Adrenal gland (tissue), 12 donors: ENCODE results near the gene SMG9. TPM values are rescaled to one million over a fixed set of nuclear protein-coding genes. Genes with fewer than 3 reads are reported as not detected.

Source experiments
- DNase-seq, 7 donors: peaks; one replicate each; pipeline ENCODE4 v3.0.0-alpha.2; 2019 to 2020
- H3K27ac ChIP-seq, 5 donors: fragments of 200-600 bp; sonication (generic) in 4 of 5; 1 replicate in 3 of 5; 2 replicates in 2 of 5; pipeline versions ENCODE4 v1.5.1 to v1.8.0; 2016 to 2020; ENCODE audit warnings: mild to moderate bottlenecking in 1 of 5
- H3K27me3 ChIP-seq: fragments of 200-600 bp; 2 replicates; pipeline ENCODE4 v1.8.0; 2021
- H3K36me3 ChIP-seq, 2 donors: fragments of 200-600 bp; replicated peaks in 1 of 2; 1 replicate in 1 of 2; 2 replicates in 1 of 2; pipeline versions ENCODE4 v1.5.1 to v1.8.0; 2018 to 2022
- H3K4me1 ChIP-seq, 2 donors: fragments of 200-600 bp; replicated peaks in 1 of 2; 1 replicate in 1 of 2; 2 replicates in 1 of 2; pipeline versions ENCODE4 v1.5.1 to v1.8.0; 2018 to 2021
- H3K4me3 ChIP-seq, 4 donors: fragments of 200-600 bp; sonication (generic) in 3 of 4; one replicate each; pipeline ENCODE4 v1.5.1; 2016 to 2018
- H3K9me3 ChIP-seq, 3 donors: fragments of 200-600 bp; sonication (generic) in 1 of 3; replicated peaks in 1 of 3; 1 replicate in 2 of 3; 2 replicates in 1 of 3; pipeline versions ENCODE4 v1.5.1 to v1.8.0; 2016 to 2021
- CTCF ChIP-seq, 6 experiments: fragments of 450-650 bp in 4 of 6; fragments of 200-600 bp in 2 of 6; sonication (generic) in 1 of 6; IDR thresholded peaks; 1 replicate in 5 of 6; 2 replicates in 1 of 6; pipeline versions ENCODE4 v1.5.1 to v1.8.0; 2016 to 2021; ENCODE audit warnings: antibody characterized with exemption in 6 of 6, mild to moderate bottlenecking in 2 of 6, moderate library complexity in 1 of 6
- POLR2A ChIP-seq, 2 donors: fragments of 450-650 bp; IDR thresholded peaks; one replicate each; pipeline ENCODE4 v1.6.1; 2017; ENCODE audit warnings: antibody characterized with exemption in 2 of 2, mild to moderate bottlenecking in 2 of 2, moderate library complexity in 1 of 2
- WGBS, 4 donors: extraction: QIAGEN DNeasy Blood & Tissue Kit in 2 of 4; methylation state at CpG; one replicate each; pipeline versions ENCODE4 v1.1.5 to v1.1.7; 2013 to 2017; 5-methylcytosine and 5-hydroxymethylcytosine counted together
- intact Hi-C, 2 donors: fragments of 100-400 bp; cut with DNase I; formaldehyde crosslinking; loops; one replicate each; pipeline versions ENCODE4 v1.14.1 to v1.15.0; 2022 to 2023
- polyA plus RNA-seq, 3 donors: library from polyadenylated mRNA; stranded (reverse); fragments of 200-250 nt in 2 of 3; fragments of 350-450 nt in 1 of 3; fragmentation: Illumina TruSeq in 1 of 3; extraction: RNeasy Lipid Tissue Mini Kit (QIAGEN cat#74804) in 1 of 3; gene quantifications; one replicate each; pipeline ENCODE4 v1.2.3, GENCODE V29; 2013 to 2014
- total RNA-seq, 9 donors: library from RNA; depleted of rRNA in 4 of 9; stranded (reverse); fragments of >200 nt in 4 of 9; fragments of 120-200 nt in 1 of 9; fragmentation: NEBNext Ultra II Directional in 1 of 9; extraction: Animal tissue kit (Norgen Biotek cat#: 25700) in 1 of 9; gene quantifications; one replicate each; pipeline versions ENCODE4 v1.1.0 to v1.2.4, GENCODE V29; 2013 to 2023
- donor health status: healthy with polysubstance abuse.
- donor health status: Bipolar disorder and iron deficiency.
- donor health status: DM: yes; HTN: yes; CAD: no.
- donor health status: DM: no; HTN: no; CAD: no.
- donor health status: DM: no; HTN: no; CAD: no.
- donor health status: DM: yes; HTN: yes; CAD: no.

SMG9 gene
- total and polyA plus RNA-seq, 12 donors = 19.4 to 63.2 (median 42.8) TPM

GRCh38 chr19:43704002-43704705, 50.6 kb downstream of the SMG9 start:
- TF ChIP-seq POLR2A (IDR thresholded peaks at IDR 0.05) (no peak), CTCF (IDR thresholded peaks at IDR 0.05) (no peak)
- Histone ChIP-seq H3K4me1 (peaks cover 6 to 7% of the 10 kb centered on the region in 2 donors), H3K4me3 (no peak overlapping the region), H3K27me3 (peaks cover 4% of the 10 kb centered on the region), H3K36me3 (no peaks in the 10 kb centered on the region), H3K27ac (no peak overlapping the region), H3K9me3 (peaks cover 0 to 6% (median 0%) of the 10 kb centered on the region in 3 donors)
- DNase-seq = no peak
- intact Hi-C loops = no loop called here
- WGBS, 4 donors = 67 to 78% (median 73%) methylated on average over 6 to 7 of the region's 7 CpGs

GRCh38 chr19:43700395-43701000, 54.3 kb downstream of the SMG9 start:
- H3K9me3 ChIP-seq = no peaks in the 10 kb centered on the region
- WGBS, 4 donors = 64 to 87% (median 71%) methylated on average over 3 to 13 of the region's 13 CpGs
- peak overlapping the region in 1 of 4 donors; percentile 23 for H3K4me3 ChIP-seq
- DNase-seq = peak; percentile 30 to 68 (median 47)
- intact Hi-C loops = no loop called here
- H3K4me1 ChIP-seq = peaks cover 6 to 9% of the 10 kb centered on the region in 2 donors
- H3K27ac ChIP-seq = peak overlapping the region in 4 of 5 donors; percentile 25 to 85 (median 60)
- no peak for TF ChIP-seq POLR2A (IDR thresholded peaks at IDR 0.05)
- no peak for TF ChIP-seq CTCF (IDR thresholded peaks at IDR 0.05)
- H3K27me3 ChIP-seq = peaks cover 8% of the 10 kb centered on the region
- no peaks in the 10 kb centered on the region for H3K36me3 ChIP-seq

GRCh38 chr19:43699506-43700394, 55.0 kb downstream of the SMG9 start:
- no peak for DNase-seq
- WGBS, 4 donors = 15 to 55% (median 22%) methylated on average over 11 to 46 of the region's 46 CpGs
- intact Hi-C loops = no loop called here
- TF ChIP-seq POLR2A (IDR thresholded peaks at IDR 0.05) = no peak
- TF ChIP-seq CTCF (IDR thresholded peaks at IDR 0.05) = no peak
- Histone ChIP-seq H3K9me3 (no peaks in the 10 kb centered on the region), H3K4me3 (peak overlapping the region in 1 of 4 donors; percentile 36), H3K27me3 (peaks cover 8% of the 10 kb centered on the region), H3K27ac (peak overlapping the region in 2 of 5 donors; percentile 77 to 85), H3K4me1 (peaks cover 6 to 9% of the 10 kb centered on the region in 2 donors), H3K36me3 (no peaks in the 10 kb centered on the region)

- TF ChIP-seq CTCF (IDR thresholded peaks at IDR 0.05) (no peak), POLR2A (IDR thresholded peaks at IDR 0.05) (no peak)
- intact Hi-C loops = no loop called here
- 60 to 80% (median 70%) methylated on average over 3 to 5 of the region's 5 CpGs for WGBS, 4 donors
- Histone ChIP-seq H3K4me3 (no peak overlapping the region), H3K9me3 (no peaks in the 10 kb centered on the region), H3K36me3 (no peaks in the 10 kb centered on the region), H3K4me1 (peaks cover 6 to 9% of the 10 kb centered on the region in 2 donors), H3K27me3 (peaks cover 8% of the 10 kb centered on the region), H3K27ac (no peak overlapping the region)
- DNase-seq = no peak
Measured at GRCh38 chr19:43697295-43697694, 57.5 kb downstream of the SMG9 start.
